Activated T-helper 2 cell treated with anti-CD3 and anti-CD28 coated beads, Interferon-gamma antibody, Interleukin-2, Interleukin-4, amounts not matched to agents 10 μg/mL and 5 μg/mL and 100 μg/mL, durations not matched to agents 14 hours and 24 hours and 36 hours (primary cell): Measurements from ENCODE around the gene SPATA6L. TPM values are rescaled to one million over a fixed set of nuclear protein-coding genes. Genes with fewer than 3 reads are reported as not detected.
A peak's percentile ranks its signal among the peaks of the same experiment; 100 is the strongest.
"Not testable (repeated sequence)": the region's sequence is repeated elsewhere in the genome, so short reads cannot be mapped to it uniquely, and the experiment has no call there.

Source experiments
- DNase-seq: peaks from one replicate; pipeline ENCODE4 v3.0.0; 2021; ENCODE audit warnings: low spot score
- H3K27ac Mint-ChIP-seq: one replicate; pipeline ENCODE4 v1.8.0; 2021; ENCODE audit warnings: mixed read lengths
- H3K27me3 Mint-ChIP-seq: one replicate; pipeline ENCODE4 v1.8.0; 2021; ENCODE audit warnings: low read depth, mixed read lengths
- H3K36me3 Mint-ChIP-seq: one replicate; pipeline ENCODE4 v1.8.0; 2021; ENCODE audit warnings: low read depth, mixed read lengths
- H3K4me1 Mint-ChIP-seq: one replicate; pipeline ENCODE4 v1.8.0; 2021; ENCODE audit warnings: low read depth, mixed read lengths
- H3K4me3 Mint-ChIP-seq: one replicate; pipeline ENCODE4 v1.8.0; 2021; ENCODE audit warnings: low read depth, mild to moderate bottlenecking, moderate library complexity, mixed read lengths
- H3K9me3 Mint-ChIP-seq: one replicate; pipeline ENCODE4 v1.8.0; 2021; ENCODE audit warnings: mixed read lengths
- intact Hi-C: fragments of 100-400 bp; cut with micrococcal nuclease; formaldehyde crosslinking; loops from one replicate; pipeline ENCODE4 v1.15.1; 2023
- total RNA-seq: library from RNA; stranded (reverse); gene quantifications from 2 replicates; pipeline ENCODE4 v1.2.3, GENCODE V29; 2022

The SPATA6L gene
- total RNA-seq, 1 donor from 2014 or later, result 0.68 TPM

DNA sequence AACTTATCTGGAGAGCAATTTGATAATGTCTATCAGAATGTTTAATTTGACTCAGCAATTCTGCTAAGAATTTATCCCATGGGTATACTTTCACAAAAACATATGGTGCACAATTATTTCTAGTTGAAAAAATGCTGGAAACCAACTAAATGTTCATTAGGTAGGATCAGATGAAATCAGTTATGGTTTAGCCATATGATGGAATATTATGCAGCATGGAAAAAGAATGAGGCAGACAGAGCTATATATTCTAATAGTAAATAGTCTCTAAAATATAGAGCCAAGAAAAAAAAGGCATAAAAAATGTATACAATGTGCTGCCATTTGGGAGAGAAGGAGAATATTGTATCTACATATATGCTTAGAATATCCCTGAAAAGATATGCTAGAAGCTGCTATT, 3.6 kb upstream of the SPATA6L start:
- Mint-ChIP-seq H3K36me3 (no peaks in the 10 kb centered on the region), H3K27me3 (peaks cover 8% of the 10 kb centered on the region), H3K4me3 (no peak overlapping the region), H3K9me3 (no peaks in the 10 kb centered on the region), H3K27ac (no peak overlapping the region), H3K4me1 (peaks cover 40% of the 10 kb centered on the region)
- intact Hi-C loops, result loop anchor here (10.0 kb wide), 1 partner anchor 365 kb away; the partner anchor contains the start of gene GLIS3
- DNase-seq, result no peak

GRCh38 chr9:4668604-4669003, 2.3 kb upstream of the SPATA6L start:
- Mint-ChIP-seq H3K4me3 (no peak overlapping the region), H3K27me3 (peaks cover 8% of the 10 kb centered on the region), H3K27ac (no peak overlapping the region), H3K4me1 (peaks cover 52% of the 10 kb centered on the region), H3K9me3 (no peaks in the 10 kb centered on the region), H3K36me3 (no peaks in the 10 kb centered on the region)
- intact Hi-C loops, result no loop called here
- no peak for DNase-seq

DNA sequence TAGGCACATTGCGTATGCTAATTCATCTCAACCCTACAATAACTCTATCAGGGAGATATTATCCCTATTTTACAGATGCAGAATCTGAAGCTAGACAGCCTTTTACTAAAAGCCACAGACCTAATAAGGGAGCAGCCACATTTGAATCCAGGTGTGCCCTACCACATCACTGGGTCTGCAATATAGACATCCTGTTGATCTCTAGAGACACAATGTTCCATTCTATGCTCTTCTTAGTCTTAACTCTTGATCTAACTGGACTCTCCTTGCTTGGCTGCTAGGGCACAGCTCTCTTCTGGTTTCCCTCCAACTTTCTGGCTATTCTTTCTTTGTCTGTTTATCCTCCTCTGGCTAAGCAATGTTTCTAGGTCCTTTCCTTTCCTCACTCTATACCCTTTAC, 1.4 kb upstream of the SPATA6L start:
- Mint-ChIP-seq H3K9me3 (no peaks in the 10 kb centered on the region), H3K27me3 (peaks cover 8% of the 10 kb centered on the region), H3K36me3 (no peaks in the 10 kb centered on the region), H3K4me3 (no peak overlapping the region), H3K27ac (no peak overlapping the region), H3K4me1 (peaks cover 59% of the 10 kb centered on the region)
- intact Hi-C loops, result no loop called here
- DNase-seq, result no peak

GRCh38 chr9:4665357-4665756, 923 bp downstream of the SPATA6L start:
- no peaks in the 10 kb centered on the region for H3K9me3 Mint-ChIP-seq
- DNase-seq, result no peak
- no peak overlapping the region for H3K27ac Mint-ChIP-seq
- H3K4me1 Mint-ChIP-seq, result peaks cover 58% of the 10 kb centered on the region
- H3K36me3 Mint-ChIP-seq, result no peaks in the 10 kb centered on the region
- intact Hi-C loops, result no loop called here
- H3K4me3 Mint-ChIP-seq, result peak overlapping the region; percentile 37
- peaks cover 10% of the 10 kb centered on the region for H3K27me3 Mint-ChIP-seq

DNA sequence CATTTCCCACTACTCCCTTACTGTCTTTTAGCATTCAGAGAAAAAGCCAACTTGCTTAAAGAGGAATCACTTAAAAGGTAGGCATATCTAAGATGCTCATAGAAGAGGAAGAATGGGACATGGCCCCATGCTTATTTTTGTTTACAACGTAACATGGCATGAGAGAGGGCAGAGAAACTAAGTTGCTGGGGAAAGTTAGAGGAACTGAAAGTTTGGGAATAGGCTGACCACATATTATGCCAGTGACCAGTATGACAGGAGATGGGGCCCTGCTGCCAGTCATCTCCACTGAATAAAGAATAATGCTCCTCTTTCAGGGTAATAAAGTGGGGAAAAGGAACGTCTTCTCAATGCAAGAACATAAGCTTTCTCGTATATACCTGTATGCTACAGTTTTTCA, 2.3 kb downstream of the SPATA6L start:
- H3K36me3 Mint-ChIP-seq, result no peaks in the 10 kb centered on the region
- no peak for DNase-seq
- intact Hi-C loops, result loop anchor here (5.0 kb wide), 1 partner anchor 78 kb away; the partner anchor contains the start of gene AK3
- peaks cover 55% of the 10 kb centered on the region for H3K4me1 Mint-ChIP-seq
- peak overlapping the region; percentile 31 for H3K4me3 Mint-ChIP-seq
- no peak overlapping the region for H3K27ac Mint-ChIP-seq
- no peaks in the 10 kb centered on the region for H3K9me3 Mint-ChIP-seq
- peaks cover 19% of the 10 kb centered on the region for H3K27me3 Mint-ChIP-seq

- Mint-ChIP-seq H3K27me3 (peaks cover 15% of the 10 kb centered on the region), H3K4me3 (peak overlapping the region; percentile 81), H3K4me1 (peaks cover 51% of the 10 kb centered on the region), H3K27ac (peak overlapping the region; percentile 16), H3K9me3 (no peaks in the 10 kb centered on the region), H3K36me3 (no peaks in the 10 kb centered on the region)
- intact Hi-C loops, result loop anchor here (5.0 kb wide), 1 partner anchor 79 kb away; the partner anchor contains the start of gene AK3
- no peak for DNase-seq
Observed at GRCh38 chr9:4662989-4663792, 3.1 kb downstream of the SPATA6L start.

- H3K27ac Mint-ChIP-seq, result peak within 1 kb of the TSS; percentile 63
- intact Hi-C loops, result loop anchor here (5.0 kb wide), 1 partner anchor 80 kb away; the partner anchor contains the start of gene AK3
- H3K27me3 Mint-ChIP-seq, result peaks cover 13% of the 10 kb centered on the region
- H3K9me3 Mint-ChIP-seq, result no peaks in the 10 kb centered on the region
- peaks cover 48% of the 10 kb centered on the region for H3K4me1 Mint-ChIP-seq
- H3K4me3 Mint-ChIP-seq, result peak within 1 kb of the TSS; percentile 86
- H3K36me3 Mint-ChIP-seq, result no peaks in the 10 kb centered on the region
- DNase-seq, result peak; percentile 73
Observed at GRCh38 chr9:4662108-4662988, 3.9 kb downstream of the SPATA6L start, which contains the start of gene PLPP6. Gene PLPP6 (plus strand): TSS chr9:4662294. CDS start chr9:4662376, 82 bp downstream.

DNA sequence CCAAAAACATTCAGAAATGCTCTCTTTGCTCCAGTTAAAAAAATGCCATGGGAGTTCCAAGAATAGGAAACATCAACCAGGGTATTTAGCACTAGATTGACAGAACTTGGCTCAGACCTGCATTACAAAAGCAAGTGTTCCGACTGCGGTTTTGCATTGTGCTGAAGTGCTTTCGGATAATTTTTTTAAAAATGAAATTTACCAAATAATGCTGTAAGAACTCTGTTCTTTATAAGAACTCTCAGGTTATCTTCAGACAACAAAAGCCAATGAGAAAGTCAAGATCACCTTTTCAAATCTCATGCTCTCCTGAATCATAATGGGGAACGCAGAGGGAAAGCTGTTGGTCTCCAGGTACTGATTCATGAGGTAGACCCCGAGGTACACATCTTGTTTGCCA, 4.7 kb downstream of the SPATA6L start:
- H3K27ac Mint-ChIP-seq, result peak overlapping the region; percentile 63
- H3K27me3 Mint-ChIP-seq, result peaks cover 13% of the 10 kb centered on the region
- H3K4me1 Mint-ChIP-seq, result peaks cover 42% of the 10 kb centered on the region
- intact Hi-C loops, result loop anchor here (5.0 kb wide), 1 partner anchor 81 kb away; the partner anchor contains the start of gene AK3
- H3K4me3 Mint-ChIP-seq, result peak overlapping the region; percentile 86
- no peak for DNase-seq
- H3K9me3 Mint-ChIP-seq, result no peaks in the 10 kb centered on the region
- H3K36me3 Mint-ChIP-seq, result no peaks in the 10 kb centered on the region

GRCh38 chr9:4661165-4661564, 5.1 kb downstream of the SPATA6L start:
- Mint-ChIP-seq H3K36me3 (no peaks in the 10 kb centered on the region), H3K27ac (no peak overlapping the region), H3K9me3 (no peaks in the 10 kb centered on the region), H3K4me1 (peaks cover 38% of the 10 kb centered on the region), H3K4me3 (no peak overlapping the region), H3K27me3 (peaks cover 14% of the 10 kb centered on the region)
- DNase-seq, result no peak
- intact Hi-C loops, result loop anchor here (5.0 kb wide), 1 partner anchor 81 kb away; the partner anchor contains the start of gene AK3

- Mint-ChIP-seq H3K27me3 (peaks cover 14% of the 10 kb centered on the region), H3K4me1 (peaks cover 33% of the 10 kb centered on the region)
- not testable (repeated sequence) for H3K9me3 Mint-ChIP-seq, DNase-seq, H3K27ac Mint-ChIP-seq, H3K36me3 Mint-ChIP-seq, H3K4me3 Mint-ChIP-seq
- intact Hi-C loops, result loop anchor here (5.0 kb wide), 1 partner anchor 82 kb away; the partner anchor contains the start of gene AK3
Observed at GRCh38 chr9:4660665-4661064, 5.6 kb downstream of the SPATA6L start.

GRCh38 chr9:4657426-4658159, 8.7 kb downstream of the SPATA6L start:
- Mint-ChIP-seq H3K4me3 (no peak overlapping the region), H3K9me3 (no peaks in the 10 kb centered on the region), H3K27me3 (peaks cover 18% of the 10 kb centered on the region), H3K4me1 (peaks cover 19% of the 10 kb centered on the region), H3K36me3 (no peaks in the 10 kb centered on the region), H3K27ac (no peak overlapping the region)
- no peak for DNase-seq
- intact Hi-C loops, result no loop called here

GRCh38 chr9:4656621-4657020, 9.7 kb downstream of the SPATA6L start:
- no peak for DNase-seq
- no peak overlapping the region for H3K4me3 Mint-ChIP-seq
- H3K27me3 Mint-ChIP-seq, result peaks cover 18% of the 10 kb centered on the region
- no peak overlapping the region for H3K27ac Mint-ChIP-seq
- no peaks in the 10 kb centered on the region for H3K36me3 Mint-ChIP-seq
- H3K9me3 Mint-ChIP-seq, result no peaks in the 10 kb centered on the region
- peaks cover 14% of the 10 kb centered on the region for H3K4me1 Mint-ChIP-seq
- intact Hi-C loops, result no loop called here
